DMS153 (cell line): ENCODE data around the gene UBXN7.
"Not testable (repeated sequence)": the region's sequence is repeated elsewhere in the genome, so short reads cannot be mapped to it uniquely, and the experiment has no call there.

Experiments used
- DNase-seq: peaks from one replicate; lab custom pipeline; 2025; lab: John Stamatoyannopoulos, UW

The UBXN7 gene

DNA sequence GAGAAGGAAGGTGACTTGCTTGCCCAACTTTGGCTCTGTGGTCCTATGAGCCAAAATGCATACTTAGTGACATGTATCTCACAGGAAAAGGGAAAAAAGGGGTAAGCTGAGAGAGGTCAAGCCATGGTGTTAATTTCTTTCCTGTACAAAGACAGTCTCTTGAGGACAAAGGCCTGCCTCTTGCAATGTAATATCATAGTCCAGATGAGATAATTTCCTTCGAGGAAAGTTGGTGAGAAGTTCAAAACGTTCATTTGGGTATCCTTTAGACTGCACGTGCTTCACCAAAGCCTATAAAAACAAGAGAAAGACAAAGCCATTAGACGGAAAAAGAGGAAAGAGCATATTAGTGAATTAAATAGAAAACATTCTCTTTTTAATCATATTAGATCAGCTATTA is 75.7 kb downstream of the UBXN7 start:
- no peak for DNase-seq

DNA sequence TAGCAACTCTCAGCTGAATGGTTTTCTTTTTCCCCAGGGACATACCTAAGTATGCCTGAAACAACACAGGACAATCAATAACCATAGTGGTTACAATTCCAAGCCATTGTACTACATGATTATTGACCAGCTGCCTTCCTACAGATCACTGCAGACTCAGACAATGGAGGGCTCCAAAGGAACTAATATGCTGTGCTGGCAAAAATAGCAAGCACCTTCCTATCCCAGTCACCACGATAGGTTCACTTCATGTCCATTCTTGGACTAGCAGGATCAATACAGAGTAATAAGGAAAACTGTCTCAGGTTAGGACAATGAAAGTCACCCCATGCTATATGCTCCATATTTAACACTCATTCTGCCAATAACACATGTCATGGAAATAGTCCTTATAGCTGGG is 76.6 kb downstream of the UBXN7 start:
- DNase-seq = no peak

DNA sequence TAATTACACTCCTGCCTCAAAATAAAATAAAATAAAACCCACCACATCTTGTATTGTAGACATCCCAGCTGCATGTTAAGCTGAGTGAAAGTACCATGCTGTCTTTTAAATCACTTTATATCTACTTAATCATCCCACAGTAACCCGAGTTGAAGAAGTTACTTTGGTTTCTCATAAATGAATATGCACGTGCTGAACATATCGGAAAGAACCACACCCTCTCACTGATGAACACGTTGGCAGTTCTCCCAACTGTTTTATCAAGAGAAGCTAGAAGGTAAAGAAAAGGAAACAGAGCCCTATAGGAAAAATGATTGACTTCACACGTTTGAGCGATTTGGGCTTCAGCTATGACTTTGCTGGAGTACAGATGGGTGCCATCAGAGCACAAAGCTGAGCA is 78.1 kb downstream of the UBXN7 start:
- no peak for DNase-seq

DNA sequence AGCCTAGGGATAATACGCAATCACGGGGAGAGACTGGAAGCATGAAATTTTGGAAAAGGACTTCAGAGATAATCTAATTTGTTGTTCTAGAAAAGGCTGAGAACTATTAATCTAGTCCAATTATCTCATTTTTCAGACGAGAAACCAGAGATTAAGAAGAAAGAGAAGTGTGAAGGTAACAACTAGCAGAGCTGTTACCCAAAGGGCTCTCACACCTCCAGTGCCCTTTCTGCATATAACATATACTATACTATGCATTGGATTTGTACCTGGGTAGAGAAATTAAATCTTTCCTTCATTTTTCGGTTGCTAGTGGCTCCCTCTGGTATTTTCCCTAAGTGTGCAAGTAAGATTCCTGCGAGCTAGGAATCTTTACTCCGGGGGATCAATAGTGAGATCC is 80.7 kb downstream of the UBXN7 start:
- no peak for DNase-seq

DNA sequence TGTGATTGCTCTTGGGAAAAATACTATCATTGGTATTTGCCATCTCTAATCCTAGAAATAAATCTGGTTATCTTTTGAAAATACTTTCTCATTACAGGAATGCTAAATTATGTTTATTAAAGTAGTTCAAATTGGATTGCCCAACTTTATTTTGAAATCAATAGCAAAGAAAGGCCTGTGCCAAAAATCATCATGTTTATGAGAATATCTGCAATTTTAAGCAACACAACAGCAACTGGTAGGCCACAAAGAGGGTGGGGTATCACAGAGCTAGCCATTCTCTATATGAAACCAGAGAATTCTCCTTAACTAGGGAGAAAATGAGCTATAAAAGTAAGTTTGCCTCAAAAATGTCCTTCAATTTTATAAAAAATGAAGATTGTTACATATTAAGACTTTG is 82.2 kb downstream of the UBXN7 start:
- DNase-seq = no peak

DNA sequence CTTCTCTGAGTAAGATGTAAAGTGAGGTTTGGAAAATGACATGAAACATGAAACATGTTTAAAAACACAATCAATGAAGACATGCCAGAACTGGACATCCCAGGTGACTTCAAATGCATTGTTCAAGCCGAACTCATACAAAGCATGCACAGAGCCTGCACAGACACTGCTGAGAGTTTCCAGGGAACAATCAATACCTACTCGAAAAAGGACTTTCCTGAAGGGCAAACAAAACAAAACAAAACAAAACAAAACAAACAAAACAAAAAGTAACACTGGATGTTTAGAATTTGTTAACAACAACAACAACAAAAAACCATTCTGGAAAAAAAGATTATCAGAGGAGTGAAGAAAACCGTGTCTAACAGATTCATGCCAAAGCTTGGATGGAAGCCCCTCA is 83.5 kb downstream of the UBXN7 start:
- no peak for DNase-seq

DNA sequence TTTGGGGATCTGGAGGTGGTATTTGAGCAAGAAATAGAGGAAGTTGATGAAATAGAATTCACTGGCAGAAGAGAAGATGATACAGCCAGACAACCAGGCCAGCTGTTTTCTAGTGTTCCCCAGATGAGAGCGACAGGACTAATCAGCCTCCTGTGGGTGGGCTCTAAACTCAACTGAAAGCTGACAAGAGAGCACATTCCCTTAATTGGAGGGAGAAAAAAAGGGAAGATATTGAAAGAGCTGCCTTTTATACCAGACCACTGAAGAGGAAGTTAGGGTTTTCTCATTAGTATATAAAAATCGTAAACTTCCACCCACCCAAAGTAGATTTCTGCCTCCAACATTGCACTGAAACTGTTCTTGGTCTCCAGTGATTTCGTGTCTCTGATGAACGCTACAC is 87.6 kb downstream of the UBXN7 start:
- DNase-seq = no peak

DNA sequence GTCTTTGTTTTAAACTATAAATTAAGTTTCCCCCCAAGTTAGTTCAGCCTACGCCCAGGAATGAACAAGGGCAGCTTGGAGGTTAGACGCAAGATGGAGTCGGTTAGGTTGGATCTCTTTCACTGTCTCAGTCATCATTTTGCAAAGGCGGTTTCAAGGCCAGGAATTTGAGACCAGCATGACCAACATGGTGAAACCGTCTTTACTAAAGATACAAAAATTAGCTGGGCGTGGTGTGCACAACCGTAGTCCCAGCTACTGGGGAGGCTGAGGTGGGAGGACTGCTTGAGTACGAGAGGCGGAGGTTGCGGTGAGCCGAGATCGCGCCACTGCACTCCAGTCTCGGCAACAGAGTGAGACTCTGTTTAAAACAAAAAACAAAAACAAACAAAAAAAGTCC is 88.3 kb downstream of the UBXN7 start:
- not testable (repeated sequence) for DNase-seq

DNA sequence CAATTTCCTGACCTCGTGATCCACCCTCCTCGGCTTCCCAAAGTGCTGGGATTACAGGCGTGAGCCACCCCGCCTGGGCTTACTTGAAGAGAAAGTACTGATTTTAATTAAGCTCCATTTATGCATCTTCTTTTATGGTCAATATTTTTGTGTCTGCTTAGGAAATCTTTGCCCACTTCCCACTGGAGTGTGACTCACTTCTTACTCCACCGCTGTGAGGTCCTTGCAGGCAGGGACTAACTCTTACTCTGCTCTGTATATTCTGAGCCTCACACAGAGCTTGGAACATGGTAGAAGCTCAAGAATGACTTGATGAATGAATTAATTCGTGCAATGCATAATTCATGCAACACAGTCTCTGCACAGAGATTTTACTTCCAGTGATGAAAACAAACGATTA is 91.1 kb downstream of the UBXN7 start:
- no peak for DNase-seq

DNA sequence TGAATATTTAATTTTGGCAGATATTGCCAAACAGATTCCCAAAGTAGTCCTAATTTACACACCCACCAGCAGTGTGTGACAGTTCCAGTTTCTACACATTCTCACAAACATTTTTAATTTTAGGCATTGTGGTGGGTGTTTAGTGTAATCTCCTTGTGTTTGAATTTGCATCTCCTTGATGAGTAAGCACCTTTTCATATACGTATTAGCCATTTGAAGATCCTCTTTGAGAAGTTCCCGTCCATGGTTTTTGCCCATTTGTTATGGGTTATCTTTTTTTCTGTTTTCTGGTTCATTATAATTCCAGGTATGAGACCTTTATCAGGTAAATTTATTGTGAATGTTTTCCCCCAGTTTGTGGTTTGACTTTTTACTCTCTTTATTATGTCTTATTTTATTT is 91.8 kb downstream of the UBXN7 start:
- no peak for DNase-seq

DNA sequence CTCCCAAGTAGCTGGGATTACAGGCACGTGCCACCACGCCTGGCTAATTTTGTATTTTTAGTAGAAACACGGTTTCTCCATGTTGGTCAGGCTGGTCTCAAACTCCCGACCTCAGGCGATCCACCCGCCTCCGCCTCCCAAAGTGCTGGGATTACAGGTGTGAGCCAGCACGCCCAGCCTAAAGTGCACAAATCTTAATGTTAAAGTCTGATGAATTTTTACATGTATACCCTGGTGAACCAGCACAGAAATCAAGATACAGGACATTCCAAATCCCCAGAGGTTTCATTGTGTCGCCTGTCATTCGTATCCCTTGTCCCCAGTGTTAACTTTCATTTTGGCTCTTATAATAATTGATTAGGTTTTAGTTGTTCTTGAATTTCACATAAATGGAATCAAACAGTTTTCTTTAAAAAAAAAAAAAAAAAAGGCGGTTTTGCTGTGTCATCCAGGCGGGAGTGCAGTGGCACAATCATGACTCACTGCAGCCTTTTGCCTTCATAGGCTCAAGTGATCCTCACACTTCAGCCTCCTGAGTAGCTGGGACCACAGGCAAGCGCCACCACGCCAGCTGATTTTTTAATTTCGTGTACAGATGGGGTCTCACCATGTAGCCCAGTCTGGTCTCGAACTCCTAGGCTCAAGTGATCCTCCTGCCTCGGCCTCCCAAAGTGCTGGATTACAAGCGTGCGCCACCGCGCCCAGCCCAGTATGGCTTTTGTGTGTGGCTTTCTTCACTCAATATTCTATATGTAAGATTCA is 92.6 kb downstream of the UBXN7 start:
- no peak for DNase-seq

DNA sequence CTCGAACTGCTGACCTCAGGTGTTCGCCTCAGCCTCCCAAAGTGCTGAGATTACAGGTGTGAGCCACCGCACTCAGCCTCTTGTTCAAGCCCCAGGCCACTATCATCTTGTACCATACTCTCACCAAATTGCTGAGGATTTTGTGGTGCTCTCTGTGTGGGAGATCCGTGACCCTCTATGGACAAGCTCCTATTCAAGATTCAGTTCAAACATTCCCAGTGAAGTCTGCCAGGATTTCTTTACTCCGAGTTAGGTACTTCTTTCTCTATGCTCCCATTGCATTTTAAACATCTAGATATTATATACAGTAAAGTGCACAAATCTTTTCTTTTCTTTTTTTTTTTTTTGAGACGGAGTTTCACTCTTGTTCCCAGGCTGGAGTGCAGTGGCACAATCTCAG is 93.2 kb downstream of the UBXN7 start:
- DNase-seq = no peak

DNA sequence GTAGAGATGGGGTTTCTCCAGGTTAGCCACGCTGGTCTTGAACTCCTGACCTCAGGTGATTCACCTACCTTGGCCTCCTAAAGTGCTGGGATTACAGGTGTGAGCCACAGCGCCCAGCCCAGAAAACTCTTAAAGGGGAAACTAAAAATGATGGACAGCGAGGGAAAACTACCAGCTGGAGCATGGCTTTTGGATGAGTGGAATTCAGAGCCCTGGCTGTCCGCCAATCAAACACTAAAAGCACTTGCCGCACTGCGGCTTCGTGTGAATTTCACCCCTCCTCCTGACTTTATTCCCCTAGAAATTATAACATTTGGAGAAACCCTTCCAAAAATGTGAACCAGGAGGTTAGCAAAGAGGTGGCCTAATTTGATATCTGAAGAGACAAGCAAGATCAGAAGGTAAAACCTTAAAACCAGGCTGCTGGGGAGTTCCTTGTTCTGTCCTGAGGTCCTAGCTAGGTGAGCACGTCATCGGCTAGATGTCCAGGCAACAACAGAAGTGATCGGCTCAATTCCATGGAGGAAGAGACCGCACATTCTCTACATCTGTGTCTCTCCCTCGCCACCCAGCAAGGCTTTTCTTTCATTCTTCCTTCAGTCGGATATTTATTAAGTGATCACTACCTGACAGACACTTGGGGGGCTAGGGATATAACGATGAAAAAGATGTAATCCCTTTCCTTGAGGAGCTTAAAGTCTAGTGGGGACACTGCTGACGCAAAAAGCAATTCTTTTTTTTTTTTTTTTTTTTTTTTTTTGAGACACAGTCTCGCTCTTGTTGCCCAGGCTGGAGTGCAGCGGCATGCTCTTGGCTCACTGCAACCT is 95.7 kb downstream of the UBXN7 start:
- peak; percentile 56 for DNase-seq

DNA sequence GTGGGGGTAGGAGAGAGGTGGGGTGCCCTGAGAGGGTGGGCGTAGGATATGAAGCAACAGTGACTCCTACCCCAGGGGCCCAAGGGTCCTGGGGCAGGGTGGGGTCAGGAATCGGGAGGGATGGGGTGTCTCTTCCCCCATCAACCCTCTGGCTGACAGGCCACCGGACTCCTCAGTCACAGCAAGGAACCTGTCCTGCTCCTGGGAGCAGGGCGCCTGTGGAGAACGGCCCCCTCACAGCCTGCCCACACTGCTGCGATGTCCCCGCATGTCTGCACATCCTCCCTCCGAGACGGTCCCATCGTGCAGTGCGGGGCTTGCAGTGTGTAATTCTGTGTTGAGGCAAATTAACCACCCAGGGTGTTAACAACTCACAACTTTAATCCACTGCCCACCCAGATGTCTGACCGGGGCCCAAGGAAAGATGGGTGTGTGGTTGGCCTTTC is 96.7 kb downstream of the UBXN7 start:
- no peak for DNase-seq

DNA sequence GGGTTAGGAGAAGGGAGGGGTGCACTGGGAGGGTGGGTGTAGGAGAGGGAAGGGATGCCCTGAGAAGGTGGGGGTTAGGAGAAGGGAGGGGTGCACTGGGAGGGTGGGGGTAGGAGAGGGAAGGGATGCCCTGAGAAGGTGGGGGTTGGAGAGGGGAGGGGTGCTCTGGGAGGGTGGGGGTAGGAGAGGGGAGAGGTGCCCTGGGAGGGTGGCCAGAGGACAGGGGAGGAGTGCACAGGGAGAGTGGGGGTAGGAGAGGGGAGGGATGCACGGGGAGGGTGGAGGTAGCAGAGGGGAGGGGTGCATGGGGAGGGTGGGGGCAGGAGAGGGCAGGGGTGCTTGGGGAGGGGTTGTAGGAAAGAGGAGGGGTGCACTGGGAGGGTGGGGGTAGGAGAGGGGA is 97.2 kb downstream of the UBXN7 start:
- no peak for DNase-seq

DNA sequence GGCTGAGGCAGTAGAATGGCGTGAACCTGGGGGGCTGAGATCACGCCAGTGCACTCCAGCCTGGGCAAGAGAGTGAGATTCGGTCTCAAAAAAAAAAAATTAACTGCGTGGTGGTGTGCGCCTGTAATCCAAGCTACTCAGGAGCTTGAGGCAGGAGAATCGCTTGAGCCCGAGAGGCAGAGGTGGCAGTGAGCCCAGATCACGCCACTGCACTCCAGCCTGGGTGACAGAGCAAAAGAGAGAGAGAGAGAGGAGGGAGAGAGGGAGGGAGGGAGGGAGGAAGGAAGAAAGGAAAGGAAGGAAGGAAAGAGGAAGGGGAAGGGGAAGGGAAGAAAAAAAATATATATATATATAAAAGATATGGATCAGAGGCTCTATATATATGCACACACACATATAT is 100.1 kb downstream of the UBXN7 start:
- no peak for DNase-seq

DNA sequence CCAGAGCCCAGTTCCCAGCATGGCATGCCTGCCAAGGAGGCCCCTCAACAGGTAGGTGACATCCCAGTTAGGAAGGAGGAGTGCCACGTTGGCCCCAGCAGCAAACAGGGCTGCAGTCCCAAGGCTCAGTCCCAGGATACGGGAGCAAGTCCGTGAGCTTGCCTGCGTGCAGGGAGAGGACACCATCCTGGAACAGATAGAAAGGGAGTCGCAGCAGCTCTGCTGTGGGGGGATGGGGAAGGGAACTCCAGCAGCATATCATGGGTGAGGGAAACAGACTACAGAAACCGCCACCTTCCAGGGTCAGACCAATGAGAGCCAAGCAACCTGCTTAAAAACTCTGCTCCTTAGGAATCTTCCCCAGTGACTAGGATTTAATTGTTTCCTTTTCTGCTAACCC is 104.8 kb downstream of the UBXN7 start:
- DNase-seq = no peak

DNA sequence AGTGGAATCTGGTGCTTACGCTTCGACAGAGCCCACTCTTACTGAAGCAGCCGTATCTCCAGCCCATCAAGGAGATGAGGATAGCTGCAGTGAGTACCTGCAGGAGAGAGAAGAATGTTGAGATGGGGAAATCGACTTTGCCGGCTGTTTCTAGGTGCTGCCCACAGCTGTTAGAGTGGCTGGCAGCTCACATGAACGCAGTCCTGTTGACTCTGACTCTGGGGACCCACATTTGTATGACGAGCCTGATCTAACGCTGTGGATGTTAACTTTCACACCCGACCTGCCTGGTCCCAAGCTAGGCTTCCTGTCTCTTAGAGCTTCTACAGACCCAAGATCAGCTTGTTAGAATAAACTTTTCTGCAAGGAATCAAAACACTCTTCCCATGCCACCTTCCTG is 105.3 kb downstream of the UBXN7 start:
- DNase-seq = no peak

DNA sequence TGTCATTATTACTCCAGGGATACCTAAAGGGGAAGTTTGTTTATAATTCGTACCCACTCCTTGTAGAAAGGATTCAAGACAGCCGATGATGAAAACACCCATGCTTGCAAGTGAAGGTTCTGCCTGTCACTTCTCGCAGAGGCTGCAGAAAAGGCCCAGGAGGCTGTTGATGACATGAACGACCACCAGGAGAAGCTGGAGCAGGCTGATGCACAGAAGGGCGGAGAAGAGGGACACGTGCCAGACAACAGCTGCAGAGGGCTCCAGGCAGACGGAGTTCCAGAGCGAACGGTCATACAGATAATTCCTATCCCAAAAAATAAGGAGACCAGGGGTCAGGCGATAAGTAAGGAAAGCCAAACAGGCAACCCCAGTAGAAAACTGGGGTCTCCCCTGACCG is 108.5 kb downstream of the UBXN7 start:
- no peak for DNase-seq

DNA sequence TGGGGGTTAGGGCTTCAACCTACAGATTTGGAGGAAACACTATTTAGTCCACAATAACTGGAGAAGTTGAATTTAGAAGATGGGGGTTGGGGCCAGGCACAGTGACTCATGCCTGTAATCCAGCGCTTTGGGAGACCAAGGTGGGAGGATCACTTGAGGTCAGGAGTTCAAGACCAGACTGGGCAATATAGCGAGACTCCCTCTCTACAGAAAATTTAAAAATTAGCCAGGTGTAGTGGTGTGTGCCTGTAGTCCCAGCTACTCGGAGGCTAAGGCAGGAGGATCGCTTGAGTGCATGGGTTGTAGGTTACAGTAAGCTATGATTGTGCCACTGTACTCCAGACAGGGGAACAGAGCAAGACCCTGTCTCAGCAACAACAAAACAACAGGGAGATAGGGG is 109.2 kb downstream of the UBXN7 start:
- no peak for DNase-seq

DNA sequence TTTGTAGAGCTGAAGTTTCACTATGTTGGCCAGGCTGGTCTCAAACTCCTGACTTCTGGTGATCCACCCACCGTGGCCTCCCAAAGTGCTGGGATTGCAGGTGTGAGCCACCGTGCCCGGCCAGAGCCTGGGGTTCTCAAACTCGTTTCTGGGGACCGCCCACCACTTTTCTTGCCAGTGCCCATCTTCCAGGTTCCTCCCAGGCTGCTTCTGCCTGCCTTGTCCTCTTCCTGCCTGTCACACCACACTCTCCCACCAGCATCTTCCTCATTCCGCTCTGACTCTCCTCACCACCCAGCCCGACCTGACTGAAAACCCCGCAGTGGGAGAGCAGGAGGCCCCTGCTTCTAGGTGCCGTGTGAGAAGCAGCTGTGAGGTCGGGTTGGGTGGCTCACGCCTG is 111.1 kb downstream of the UBXN7 start:
- no peak for DNase-seq

DNA sequence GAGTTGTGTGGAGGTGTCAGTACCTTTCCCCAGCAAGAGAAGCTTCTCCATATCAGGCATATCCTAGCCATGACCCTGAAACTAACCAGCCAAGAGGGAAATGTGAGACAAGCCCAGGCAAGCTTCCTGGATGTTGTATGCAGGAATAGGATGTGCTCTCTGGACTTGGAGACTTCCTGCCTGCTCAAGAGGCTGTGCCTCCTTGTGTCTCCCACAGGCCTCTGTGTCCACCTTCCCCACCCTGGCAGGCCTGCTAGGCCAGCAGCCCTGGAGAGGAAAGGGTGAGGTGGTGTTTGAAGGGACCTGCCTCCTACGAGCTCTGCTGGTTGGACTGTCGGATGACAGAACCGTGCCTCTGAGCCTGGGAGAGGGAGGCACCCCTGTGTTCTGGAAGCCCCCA is 112.1 kb downstream of the UBXN7 start:
- no peak for DNase-seq

DNA sequence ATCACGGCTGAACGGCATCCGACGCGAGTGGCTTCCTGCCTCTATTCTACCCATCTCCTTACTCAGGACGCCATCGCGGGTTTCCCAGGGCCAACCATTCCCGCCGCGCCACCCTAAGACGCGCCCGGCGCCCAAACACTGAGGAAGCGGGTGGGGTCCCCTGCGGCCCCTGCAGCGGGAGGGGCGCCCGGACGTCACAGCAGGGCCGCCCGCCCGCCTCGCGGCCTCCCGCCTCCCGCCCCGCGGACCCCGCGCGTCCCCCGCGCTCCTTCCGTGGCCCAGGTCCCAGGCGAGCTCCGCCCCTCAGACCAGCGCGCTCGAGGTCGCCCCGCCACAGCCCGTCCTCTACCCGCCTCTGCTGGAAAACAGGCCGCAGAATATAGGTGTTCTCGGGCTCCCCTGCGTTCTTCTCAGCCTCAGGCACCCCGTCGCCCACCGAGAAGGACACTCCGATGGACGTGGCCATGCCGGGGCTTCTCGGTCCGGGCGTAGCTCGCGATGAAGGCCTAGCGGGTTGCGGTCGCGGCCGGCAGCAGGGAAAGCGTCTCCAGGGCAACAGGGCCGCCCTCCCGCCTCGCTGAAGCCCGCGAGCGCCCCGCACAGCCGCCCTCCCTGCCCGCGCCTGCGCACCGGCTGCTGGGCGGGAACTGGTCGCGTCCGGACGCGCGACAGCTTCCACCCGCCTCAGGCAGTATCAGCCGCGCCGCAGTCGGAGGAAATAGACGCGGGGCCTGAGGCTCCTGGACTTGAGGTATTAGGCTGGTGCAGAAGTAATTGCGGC is 114.3 kb downstream of the UBXN7 start, which contains the start of gene DYNLT2B:
Gene DYNLT2B, minus strand, starts transcription at position 554 of the 781 bp plus-strand sequence. Its CDS starts 88 bp downstream, at position 466.
- peak; percentile 78 for DNase-seq
